ENCODE results near the gene GLI3.

Gene GLI3

DNA sequence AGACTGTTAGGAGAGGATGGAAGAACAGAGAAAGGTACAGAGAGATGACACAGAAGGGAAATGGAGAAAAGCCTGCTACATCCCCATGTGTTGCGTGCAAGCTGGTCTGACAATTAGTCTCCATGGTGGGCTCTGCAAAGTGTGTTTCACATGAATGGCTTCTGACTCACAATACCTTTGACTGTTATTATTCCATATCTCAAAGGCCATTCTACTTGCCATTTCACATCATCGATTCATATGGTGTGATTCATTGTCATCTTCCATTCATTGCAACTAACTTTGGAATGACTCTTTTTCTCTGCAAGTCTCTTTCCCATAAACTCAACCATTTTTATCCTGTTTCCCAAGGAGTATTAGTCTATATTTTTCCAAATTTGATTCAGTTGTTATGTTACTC, 325.2 kb downstream of the GLI3 start:
- Histone ChIP-seq H3K36me3 (no peaks in the 10 kb centered on the region), H3K9ac (no peak overlapping the region), H3K9me3 (replicated peaks in 1 of 11) (no peaks in the 10 kb centered on the region), H4K20me1 (no peaks in the 10 kb centered on the region), H3K27me3 (no peaks in the 10 kb centered on the region), H3K4me3 (no peak overlapping the region), H3K4me2 (no peak overlapping the region), H3K4me1 (peaks cover 0 to 16% (median 3%) of the 10 kb centered on the region in 10 experiments; a peak in 8 of 20 replicates), H3K27ac (no peak overlapping the region)
- no peak for TF ChIP-seq Cebpa-rat (IDR thresholded peaks at IDR 0.05)

Data from BLaER1 treated with 17β-estradiol and CSF1 and Interleukin-3, amounts not matched to agents 10 nM and 100 nM (cell line).